SU-DHL-6 (cell line): ENCODE results near the gene ITSN2.

ENCODE experiments used
- H2AFZ ChIP-seq: fragments of 200-600 bp; sonication (generic); 2 replicates; pipeline ENCODE4 v1.6.1; 2014; ENCODE audit warnings: low read depth, mild to moderate bottlenecking, moderate library complexity, mixed read lengths, antibody characterized with exemption, low read length; ENCODE audit not compliant: severe bottlenecking
- H3F3A ChIP-seq: fragments of 200-600 bp; shearing (Covaris generic); 2 replicates; pipeline ENCODE4 v1.6.0; 2016; ENCODE audit warnings: antibody characterized with exemption, mild to moderate bottlenecking; ENCODE audit not compliant: insufficient read depth
- H3K27ac ChIP-seq: fragments of 200-600 bp; sonication (generic); 2 replicates; pipeline ENCODE4 v1.5.1; 2016; ENCODE audit warnings: low read depth, mild to moderate bottlenecking, low read length, moderate library complexity, mixed read lengths
- H3K27me3 ChIP-seq: fragments of 200-600 bp; sonication (generic), shearing (Covaris generic); 2 replicates; pipeline ENCODE4 v1.6.0; 2014; ENCODE audit warnings: mild to moderate bottlenecking, low read length
- H3K36me3 ChIP-seq: fragments of 200-600 bp; sonication (generic); 2 replicates; pipeline ENCODE4 v1.6.1; 2014; ENCODE audit warnings: mild to moderate bottlenecking, low read length, mixed read lengths
- H3K4me2 ChIP-seq: fragments of 300-600, 200-600 bp; shearing (Covaris generic), sonication (generic); 2 replicates; pipeline ENCODE4 v1.6.0; 2014; ENCODE audit warnings: low read length, low read depth, mild to moderate bottlenecking; ENCODE audit not compliant: poor library complexity, severe bottlenecking
- H3K4me3 ChIP-seq: fragments of 200-600 bp; sonication (generic); 2 replicates; pipeline ENCODE4 v1.5.1; 2014; ENCODE audit warnings: antibody characterized with exemption, low read length, mild to moderate bottlenecking, mixed read lengths; ENCODE audit not compliant: insufficient read depth, poor library complexity, severe bottlenecking
- H3K79me2 ChIP-seq: fragments of 200-600 bp; sonication (generic); 2 replicates; pipeline ENCODE4 v1.6.1; 2014; ENCODE audit warnings: mild to moderate bottlenecking, low read length, moderate library complexity; ENCODE audit not compliant: insufficient read depth
- H3K9ac ChIP-seq: fragments of 200-600 bp; sonication (generic); 2 replicates; pipeline ENCODE4 v1.7.0; 2014; ENCODE audit warnings: mild to moderate bottlenecking, low read length
- H3K9me2 ChIP-seq: fragments of 200-600 bp; sonication (generic); replicated peaks from 2 replicates; pipeline ENCODE4 v1.6.1; 2014; ENCODE audit warnings: low read length; ENCODE audit not compliant: insufficient read depth
- H3K9me3 ChIP-seq: fragments of 200-600 bp; sonication (generic); 2 replicates; pipeline ENCODE4 v1.6.1; 2014; ENCODE audit warnings: low read length, mixed read lengths; ENCODE audit not compliant: insufficient read depth
- H4K20me1 ChIP-seq: fragments of 200-600 bp; sonication (generic); 2 replicates; pipeline ENCODE4 v1.6.1; 2014; ENCODE audit warnings: low read depth, mild to moderate bottlenecking, antibody characterized with exemption, low read length, moderate library complexity, mixed read lengths
- EZH2phosphoT487 ChIP-seq: fragments of 200-600 bp; sonication (generic), shearing (Covaris generic); conservative IDR thresholded peaks from 2 replicates; pipeline ENCODE4 v1.6.1; 2018; ENCODE audit warnings: mild to moderate bottlenecking, antibody characterized with exemption, low read length, moderate library complexity, mixed read lengths
- TF ChIP-seq, protein P1 (sequence below): fragments of 200-600 bp; sonication (generic); IDR thresholded peaks from one replicate; pipeline ENCODE4 v1.5.1; 2017; ENCODE audit warnings: antibody characterized with exemption, mild to moderate bottlenecking, low read length, moderate library complexity; ENCODE audit not compliant: insufficient read depth, poor library complexity, severe bottlenecking

The ITSN2 gene

DNA sequence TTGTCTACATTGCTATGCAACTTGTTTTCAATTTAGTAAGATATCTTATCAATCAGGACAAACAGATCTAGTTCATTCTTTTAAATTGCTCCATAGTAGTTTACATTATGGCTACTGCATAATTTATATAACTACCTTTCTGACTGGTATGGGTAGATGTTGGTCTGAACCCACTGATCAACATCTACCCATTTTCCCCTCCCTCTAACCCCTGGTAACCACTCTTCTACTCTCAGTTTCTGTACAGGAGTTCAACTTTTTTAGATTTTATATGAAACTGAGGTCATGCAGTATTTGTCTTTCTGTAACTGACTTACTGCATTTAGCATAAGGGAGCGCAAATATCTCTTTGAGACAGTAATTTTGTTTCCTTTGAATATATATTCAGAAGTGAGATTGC, 73.2 kb downstream of the ITSN2 start:
- Histone ChIP-seq H3K27me3 (no peaks in the 10 kb centered on the region), H3K9me2 (no peaks in the 10 kb centered on the region), H3K9ac (no peak overlapping the region), H2AFZ (no peak overlapping the region), H3K27ac (no peak overlapping the region), H3K9me3 (no peaks in the 10 kb centered on the region), H3K36me3 (peaks cover 4% of the 10 kb centered on the region), H3K79me2 (no peaks in the 10 kb centered on the region), H3K4me2 (no peak overlapping the region), H4K20me1 (no peaks in the 10 kb centered on the region), H3F3A (0 out of 2 replicates have a peak, but pooled peaks cover 3% of the 10 kb centered on the region), H3K4me3 (no peak overlapping the region)
- TF ChIP-seq, protein P1, sequence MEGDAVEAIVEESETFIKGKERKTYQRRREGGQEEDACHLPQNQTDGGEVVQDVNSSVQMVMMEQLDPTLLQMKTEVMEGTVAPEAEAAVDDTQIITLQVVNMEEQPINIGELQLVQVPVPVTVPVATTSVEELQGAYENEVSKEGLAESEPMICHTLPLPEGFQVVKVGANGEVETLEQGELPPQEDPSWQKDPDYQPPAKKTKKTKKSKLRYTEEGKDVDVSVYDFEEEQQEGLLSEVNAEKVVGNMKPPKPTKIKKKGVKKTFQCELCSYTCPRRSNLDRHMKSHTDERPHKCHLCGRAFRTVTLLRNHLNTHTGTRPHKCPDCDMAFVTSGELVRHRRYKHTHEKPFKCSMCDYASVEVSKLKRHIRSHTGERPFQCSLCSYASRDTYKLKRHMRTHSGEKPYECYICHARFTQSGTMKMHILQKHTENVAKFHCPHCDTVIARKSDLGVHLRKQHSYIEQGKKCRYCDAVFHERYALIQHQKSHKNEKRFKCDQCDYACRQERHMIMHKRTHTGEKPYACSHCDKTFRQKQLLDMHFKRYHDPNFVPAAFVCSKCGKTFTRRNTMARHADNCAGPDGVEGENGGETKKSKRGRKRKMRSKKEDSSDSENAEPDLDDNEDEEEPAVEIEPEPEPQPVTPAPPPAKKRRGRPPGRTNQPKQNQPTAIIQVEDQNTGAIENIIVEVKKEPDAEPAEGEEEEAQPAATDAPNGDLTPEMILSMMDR, result no peak
- TF ChIP-seq EZH2phosphoT487, result no peak

GRCh38 chr2:24285484-24286152, 74.7 kb downstream of the ITSN2 start:
- no peak overlapping the region for H3K4me3 ChIP-seq
- no peaks in the 10 kb centered on the region for H3K79me2 ChIP-seq
- no peak overlapping the region for H3K27ac ChIP-seq
- H2AFZ ChIP-seq, result no peak overlapping the region
- 0 out of 2 replicates have a peak, but pooled peaks cover 3% of the 10 kb centered on the region for H3F3A ChIP-seq
- no peaks in the 10 kb centered on the region for H3K27me3 ChIP-seq
- H3K9me3 ChIP-seq, result no peaks in the 10 kb centered on the region
- TF ChIP-seq, protein P1, result no peak
- no peak for TF ChIP-seq EZH2phosphoT487
- H3K4me2 ChIP-seq, result no peak overlapping the region
- no peaks in the 10 kb centered on the region for H3K9me2 ChIP-seq
- H3K9ac ChIP-seq, result no peak overlapping the region
- peaks cover 4% of the 10 kb centered on the region for H3K36me3 ChIP-seq
- no peaks in the 10 kb centered on the region for H4K20me1 ChIP-seq

- no peak overlapping the region for H3K27ac ChIP-seq
- H4K20me1 ChIP-seq, result no peaks in the 10 kb centered on the region
- no peak overlapping the region for H2AFZ ChIP-seq
- no peaks in the 10 kb centered on the region for H3K9me3 ChIP-seq
- no peak overlapping the region for H3K4me3 ChIP-seq
- no peak overlapping the region for H3K4me2 ChIP-seq
- H3K9me2 ChIP-seq, result no peaks in the 10 kb centered on the region
- H3K36me3 ChIP-seq, result peaks cover 1% of the 10 kb centered on the region; the same call in 1 of the 2 replicates
- no peaks in the 10 kb centered on the region; the same call in 1 of the 2 replicates for H3F3A ChIP-seq
- no peaks in the 10 kb centered on the region for H3K79me2 ChIP-seq
- H3K9ac ChIP-seq, result no peak overlapping the region
- no peaks in the 10 kb centered on the region for H3K27me3 ChIP-seq
- TF ChIP-seq, protein P1, result no peak
- TF ChIP-seq EZH2phosphoT487, result no peak
Observed at GRCh38 chr2:24280645-24281044, 79.7 kb downstream of the ITSN2 start.
